Measurements from ENCODE around the gene ZNF532.
"Not testable (repeated sequence)": the region's sequence is repeated elsewhere in the genome, so short reads cannot be mapped to it uniquely, and the experiment has no call there.

Gene ZNF532

GRCh38 chr18:59011786-59012185 is 147.1 kb downstream of the ZNF532 start:
- no peak for DNase-seq

- DNase-seq = no peak
Measured at GRCh38 chr18:59012815-59013705, 148.4 kb downstream of the ZNF532 start.

- no peak for DNase-seq
Measured at GRCh38 chr18:59013744-59014143, 149.1 kb downstream of the ZNF532 start.

GRCh38 chr18:59015531-59016152 is 151.0 kb downstream of the ZNF532 start:
- DNase-seq = no peak

GRCh38 chr18:59021500-59021899 is 156.8 kb downstream of the ZNF532 start:
- DNase-seq = no peak

- no peak for DNase-seq
Measured at GRCh38 chr18:59022167-59022945, 157.7 kb downstream of the ZNF532 start.

GRCh38 chr18:59024829-59025228 is 160.2 kb downstream of the ZNF532 start:
- DNase-seq = no peak

- not testable (repeated sequence) for DNase-seq
Measured at GRCh38 chr18:59025532-59025931, 160.9 kb downstream of the ZNF532 start.

- DNase-seq = no peak
Measured at GRCh38 chr18:59026364-59026763, 161.7 kb downstream of the ZNF532 start.

GRCh38 chr18:59026831-59027410 is 162.2 kb downstream of the ZNF532 start:
- no peak for DNase-seq

- DNase-seq = no peak
Measured at GRCh38 chr18:59029663-59030429, 165.2 kb downstream of the ZNF532 start.

GRCh38 chr18:59032308-59032707 is 167.6 kb downstream of the ZNF532 start:
- no peak for DNase-seq

- no peak for DNase-seq
Measured at GRCh38 chr18:59033359-59033758, 168.7 kb downstream of the ZNF532 start.

- no peak for DNase-seq
Measured at GRCh38 chr18:59033974-59034373, 169.3 kb downstream of the ZNF532 start.

- DNase-seq = no peak
Measured at GRCh38 chr18:59035591-59035990, 170.9 kb downstream of the ZNF532 start.
